ENCODE results near the gene KDM3B.
"Not testable (repeated sequence)": the region's sequence is repeated elsewhere in the genome, so short reads cannot be mapped to it uniquely, and the experiment has no call there.

KDM3B gene

DNA sequence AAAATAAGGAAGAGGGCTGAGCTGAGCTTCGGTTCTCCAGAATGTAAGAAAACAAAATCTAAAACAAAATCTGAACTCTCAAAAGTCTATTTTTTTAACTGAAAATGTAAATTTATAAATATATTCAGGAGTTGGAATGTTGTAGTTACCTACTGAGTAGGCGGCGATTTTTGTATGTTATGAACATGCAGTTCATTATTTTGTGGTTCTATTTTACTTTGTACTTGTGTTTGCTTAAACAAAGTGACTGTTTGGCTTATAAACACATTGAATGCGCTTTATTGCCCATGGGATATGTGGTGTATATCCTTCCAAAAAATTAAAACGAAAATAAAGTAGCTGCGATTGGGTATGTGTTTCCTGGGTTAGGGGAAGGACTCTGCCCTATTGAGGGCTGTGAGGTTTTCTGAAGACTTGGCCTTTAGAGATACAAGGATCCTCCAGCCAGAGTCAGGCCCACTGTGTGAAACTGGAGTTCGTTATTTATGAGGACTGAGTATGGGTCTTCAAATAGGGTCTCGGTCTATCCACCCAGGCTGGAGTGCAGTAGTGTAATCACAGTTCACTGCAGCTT, 116.6 kb downstream of the KDM3B start:
- DNase-seq (ENCODE audit: low read depth) = no peak

DNA sequence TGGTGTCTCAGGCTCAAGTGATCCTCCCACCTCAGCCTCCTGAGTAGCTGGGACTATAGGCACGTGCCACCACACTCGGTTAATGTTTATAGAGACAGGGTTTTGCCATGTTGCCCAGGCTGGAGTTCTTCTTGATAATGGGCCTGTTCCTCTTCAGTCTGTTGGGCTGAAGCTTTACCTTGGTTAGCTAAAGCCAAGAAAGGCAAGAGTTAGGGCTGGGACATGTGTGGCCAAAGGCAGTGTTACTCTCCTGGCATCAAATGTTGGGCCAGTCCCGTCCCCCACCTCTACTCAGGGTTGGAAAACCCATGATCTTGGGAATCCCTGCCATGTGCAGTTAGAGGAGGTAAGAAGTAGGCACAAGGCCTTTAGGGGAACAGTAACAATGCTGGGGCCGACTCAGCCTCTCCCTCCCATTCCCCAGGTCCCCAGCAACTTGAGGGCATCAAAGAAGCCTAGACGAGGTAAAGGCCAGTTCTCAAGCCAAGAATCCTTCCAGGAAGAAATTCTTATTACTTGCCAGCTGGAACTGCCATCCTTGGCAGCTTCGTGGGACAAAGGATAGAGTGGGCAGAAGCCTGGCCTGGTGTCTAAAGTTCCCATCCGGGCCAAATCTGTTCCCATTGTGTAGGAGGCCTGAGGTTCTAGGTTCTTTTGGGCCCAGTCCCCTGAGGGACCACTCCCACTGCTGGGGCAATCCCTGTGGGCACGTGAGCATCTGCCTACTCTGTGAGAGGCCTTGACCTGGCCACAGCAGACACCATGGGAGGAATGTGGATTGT, 117.2 kb downstream of the KDM3B start:
- DNase-seq (ENCODE audit: low read depth) = no peak

DNA sequence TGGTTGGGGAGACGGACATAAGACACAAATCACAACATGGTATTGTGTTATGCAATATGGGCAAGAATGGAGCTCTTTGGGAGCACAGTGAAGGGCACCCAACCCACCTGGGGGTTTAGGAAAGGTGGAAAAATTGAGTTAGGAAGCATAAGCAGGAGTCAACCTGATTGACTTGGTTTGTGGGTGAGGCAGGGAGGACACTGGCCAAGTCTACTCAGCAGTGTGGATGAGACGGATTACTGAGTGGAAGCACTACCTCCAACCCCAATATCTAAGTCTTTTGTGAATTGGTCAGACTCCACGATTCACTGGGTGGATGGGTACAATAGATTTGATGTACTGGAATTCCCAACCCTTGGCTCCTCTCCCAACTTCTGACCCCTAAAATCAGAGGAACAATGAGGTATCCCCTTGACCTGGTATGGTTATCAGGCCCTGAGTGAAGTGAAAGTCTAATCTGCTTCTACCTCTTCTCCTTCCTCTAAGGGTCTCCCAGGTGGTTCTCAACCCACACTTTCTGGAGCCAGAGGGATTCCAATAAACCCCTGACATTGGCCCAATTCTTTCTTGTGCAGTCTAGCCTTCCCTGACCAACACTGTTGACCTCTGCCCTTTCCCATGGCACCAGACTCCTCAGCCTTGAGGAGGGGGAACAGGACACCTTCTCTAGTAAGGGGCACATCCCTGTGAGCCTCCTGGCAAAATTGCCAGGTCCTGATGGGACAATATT, 118.0 kb downstream of the KDM3B start:
- no peak for DNase-seq (ENCODE audit: low read depth)

DNA sequence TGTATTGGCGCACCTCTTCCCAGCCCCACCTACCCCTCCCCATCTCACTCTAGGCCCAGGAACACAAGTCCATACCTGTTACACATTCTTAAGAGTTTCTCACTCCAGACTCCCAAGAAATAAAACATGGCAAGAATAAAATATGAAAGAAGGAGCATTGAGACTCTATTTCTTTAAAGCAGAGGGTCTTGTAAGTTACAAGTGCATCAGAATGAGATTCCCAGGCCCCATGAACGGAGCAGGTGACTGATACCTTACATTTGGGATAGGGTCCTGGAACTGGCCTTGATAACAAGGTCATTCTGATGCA, 118.5 kb downstream of the KDM3B start:
- DNase-seq (ENCODE audit: low read depth) = no peak

DNA sequence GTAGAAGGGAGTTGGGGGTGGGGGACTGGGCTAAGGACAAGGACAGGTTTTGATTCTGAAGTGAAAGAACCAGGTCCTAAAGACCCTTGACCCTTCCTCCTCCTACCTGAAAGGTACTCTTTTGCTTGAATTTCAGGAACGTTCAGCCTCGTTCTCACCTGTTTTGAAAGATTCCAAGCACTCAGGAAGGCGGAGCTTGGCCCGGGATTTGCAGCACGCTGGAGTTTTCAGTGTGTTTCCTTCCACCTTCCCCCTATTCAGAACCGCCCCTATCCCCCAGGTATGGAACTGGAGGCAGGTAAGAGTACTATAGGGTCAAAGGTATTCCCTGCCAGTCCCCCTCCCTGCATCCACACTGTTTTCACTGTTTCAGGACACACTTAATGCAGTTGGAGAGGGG, 119.9 kb downstream of the KDM3B start:
- no peak for DNase-seq (ENCODE audit: low read depth)

DNA sequence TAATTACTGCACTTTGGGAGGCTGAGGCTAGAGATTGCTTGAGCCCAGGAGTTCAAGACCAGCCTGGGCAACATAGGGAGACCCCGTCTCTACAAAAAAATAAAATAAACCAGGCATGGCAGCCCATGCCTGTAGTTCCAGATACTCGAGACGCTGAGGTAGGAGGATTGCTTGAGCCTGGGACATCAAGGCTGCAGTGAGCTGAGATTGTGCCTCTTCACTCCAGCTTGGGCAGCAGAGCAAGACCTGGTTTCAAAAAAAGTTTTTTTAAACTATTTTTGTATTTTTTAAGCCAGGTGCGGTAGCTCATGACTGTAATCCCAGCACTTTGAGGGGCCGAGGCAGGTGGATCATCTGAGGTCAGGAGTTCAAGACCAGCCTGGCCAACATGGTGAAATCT, 120.7 kb downstream of the KDM3B start:
- DNase-seq (ENCODE audit: low read depth) = not testable (repeated sequence)

DNA sequence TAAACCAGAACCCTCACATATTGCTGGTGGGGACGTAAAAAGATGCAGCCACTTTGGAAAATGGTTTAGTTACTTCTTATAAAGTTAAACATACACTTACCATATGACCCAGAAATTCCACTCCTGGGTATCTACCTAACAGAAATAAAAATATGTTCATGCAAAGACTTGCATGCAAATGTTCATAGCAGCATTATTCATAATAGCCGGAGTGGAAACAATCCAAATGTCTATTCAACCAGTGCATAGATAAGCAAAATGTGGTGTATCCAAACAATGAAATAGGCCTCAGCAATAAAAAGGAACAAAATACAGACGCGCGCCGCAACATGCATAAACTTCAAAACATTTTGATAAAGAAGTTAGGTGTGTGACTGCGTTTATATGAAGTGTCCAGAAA, 124.4 kb downstream of the KDM3B start:
- no peak for DNase-seq (ENCODE audit: low read depth)

DNA sequence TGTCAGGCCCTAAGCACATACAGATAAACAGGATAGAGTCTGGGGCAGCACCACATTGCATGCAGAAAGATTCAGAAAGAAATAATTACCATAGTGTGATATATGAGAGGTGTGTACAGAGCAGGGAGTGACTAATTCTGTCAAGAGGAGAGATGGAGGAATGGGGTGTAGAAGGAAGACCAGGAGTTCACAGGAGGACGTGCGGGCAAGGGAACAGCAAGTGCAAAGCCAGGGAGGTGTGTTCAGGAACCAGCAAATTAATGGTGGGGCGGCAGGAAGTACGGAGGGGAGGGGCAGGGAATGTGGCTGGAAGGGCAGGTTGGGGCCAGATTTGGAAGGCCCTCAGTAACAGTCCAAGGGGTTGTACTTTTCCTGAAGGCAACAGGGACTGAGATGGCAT, 130.2 kb downstream of the KDM3B start:
- DNase-seq (ENCODE audit: low read depth) = no peak
